CD4-positive, alpha-beta memory T cell (primary cell): ENCODE measurements around the gene DNAJB4. TPM values are rescaled to one million over a fixed set of nuclear protein-coding genes. Genes with fewer than 3 reads are reported as not detected.
"Not testable (repeated sequence)": the region's sequence is repeated elsewhere in the genome, so short reads cannot be mapped to it uniquely, and the experiment has no call there.

Experiments
- CTCF ChIA-PET: fragments of 350-600 bp; sonication (Branson Sonifier 250); formaldehyde crosslinking; loops from one replicate; lab custom pipeline; 2021; ENCODE audit warnings: inconsistent platforms; ENCODE audit not compliant: partially characterized antibody; lab: Charles Lee
- POLR2A ChIA-PET: fragments of 350-600 bp; sonication (Branson Sonifier 250); formaldehyde crosslinking; loops from one replicate; lab custom pipeline; 2021; ENCODE audit not compliant: partially characterized antibody; lab: Charles Lee
- DNase-seq, 5 donors: peaks; one replicate each; pipeline versions ENCODE4 v3.0.0 to v3.0.0-alpha.2; 2020 to 2022; ENCODE audit warnings: mixed read lengths in 1 of 5
- H3K27ac ChIP-seq: one replicate; pipeline ENCODE4 v1.7.0; 2013; ENCODE audit warnings: low read depth, low read length
- H3K27me3 ChIP-seq: 2 replicates; pipeline ENCODE4 v1.7.0; 2013; ENCODE audit warnings: mild to moderate bottlenecking, low read length, moderate library complexity; ENCODE audit not compliant: insufficient read depth
- H3K36me3 ChIP-seq: 2 replicates; pipeline ENCODE4 v1.7.0; 2013; ENCODE audit warnings: mild to moderate bottlenecking, low read length, moderate library complexity; ENCODE audit not compliant: insufficient read depth
- H3K4me1 ChIP-seq: 2 replicates; pipeline ENCODE4 v1.7.0; 2013; ENCODE audit warnings: mild to moderate bottlenecking, low read length, moderate library complexity; ENCODE audit not compliant: insufficient read depth
- H3K4me3 ChIP-seq, 2 donors: one replicate each; pipeline ENCODE4 v1.7.0; 2013; ENCODE audit warnings: low read length in 2 of 2, mild to moderate bottlenecking in 1 of 2
- H3K9me3 ChIP-seq, 2 donors: one replicate each; pipeline ENCODE4 v1.7.0; 2013; ENCODE audit warnings: low read length in 2 of 2, control low read depth in 1 of 2; ENCODE audit not compliant: control insufficient read depth in 1 of 2
- H3K27ac Mint-ChIP-seq, 7 donors: one replicate each; pipeline ENCODE4 v1.8.0; 2020 to 2021; ENCODE audit warnings: mixed read lengths in 7 of 7, mild to moderate bottlenecking in 6 of 7, inconsistent platforms in 3 of 7, moderate library complexity in 3 of 7
- H3K27me3 Mint-ChIP-seq, 2 donors: one replicate each; pipeline ENCODE4 v1.8.0; 2020 to 2021; ENCODE audit warnings: mixed read lengths in 2 of 2
- H3K36me3 Mint-ChIP-seq, 2 donors: one replicate each; pipeline ENCODE4 v1.8.0; 2020 to 2021; ENCODE audit warnings: mixed read lengths in 2 of 2, inconsistent platforms in 1 of 2, mild to moderate bottlenecking in 1 of 2
- H3K4me1 Mint-ChIP-seq, 4 donors: one replicate each; pipeline ENCODE4 v1.8.0; 2020 to 2021; ENCODE audit warnings: mixed read lengths in 4 of 4, mild to moderate bottlenecking in 1 of 4
- H3K4me3 Mint-ChIP-seq, 8 donors: one replicate each; pipeline ENCODE4 v1.8.0; 2020 to 2021; ENCODE audit warnings: mixed read lengths in 8 of 8, mild to moderate bottlenecking in 7 of 8, moderate library complexity in 6 of 8, inconsistent platforms in 3 of 8
- H3K9me3 Mint-ChIP-seq, 8 donors: one replicate each; pipeline ENCODE4 v1.8.0; 2020 to 2021; ENCODE audit warnings: mixed read lengths in 8 of 8, mild to moderate bottlenecking in 5 of 8, inconsistent platforms in 3 of 8, moderate library complexity in 1 of 8
- intact Hi-C: fragments of 100-400 bp; cut with micrococcal nuclease; formaldehyde crosslinking; loops from one replicate; pipeline ENCODE4 v1.15.1; 2023
- polyA plus RNA-seq, 2 donors: library from polyadenylated mRNA; unstranded; fragments of 300-500 nt; fragmentation: Illumina TruSeq; gene quantifications; one replicate each; pipeline ENCODE4 v1.2.3, GENCODE V29; 2021
- total RNA-seq, 2 experiments: library from RNA; stranded (reverse); gene quantifications; one replicate each; pipeline ENCODE4 v1.2.3, GENCODE V29; 2021

Gene DNAJB4
- total and polyA plus RNA-seq, 4 experiments from 2014 or later = 8.7 to 18.3 (median 12.6) TPM

DNA sequence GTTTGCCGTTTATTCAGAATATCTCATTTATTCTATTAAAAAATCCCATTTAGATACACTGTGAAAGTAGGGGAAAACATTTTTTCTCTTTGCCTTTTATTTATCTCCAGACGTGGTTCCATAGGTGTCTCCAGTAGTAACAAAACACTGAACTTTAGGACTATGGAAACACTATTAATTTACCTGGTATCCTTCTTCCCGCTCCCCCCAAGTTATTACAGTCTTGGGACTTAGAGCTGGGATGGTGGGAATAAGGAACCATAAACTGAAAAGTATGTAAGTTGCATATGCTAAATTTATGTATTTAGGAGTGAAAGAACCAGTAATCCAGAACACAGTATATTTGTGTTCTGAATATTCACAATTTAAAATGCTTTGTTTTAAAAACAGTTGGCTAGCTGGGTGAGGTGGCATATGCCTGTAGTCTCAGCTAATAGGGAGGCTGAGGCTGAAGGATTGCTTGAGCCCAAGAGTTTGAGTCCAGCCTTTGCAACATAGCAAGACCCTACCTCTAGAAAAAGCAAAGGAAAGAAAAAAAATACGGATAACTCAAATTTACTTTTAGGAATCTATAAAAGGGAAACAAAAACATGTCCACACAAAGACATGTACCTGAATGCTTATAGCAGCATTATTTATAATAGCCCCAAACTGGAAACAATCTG lies 3.1 kb downstream of the DNAJB4 start:
- Histone ChIP-seq H3K9me3 (no peaks in the 10 kb centered on the region), H3K36me3 (no peaks in the 10 kb centered on the region), H3K4me1 (peaks cover 31% of the 10 kb centered on the region), H3K27ac (no peak overlapping the region), H3K4me3 (no peak overlapping the region), H3K27me3 (no peaks in the 10 kb centered on the region)
- Mint-ChIP-seq H3K27me3 (no peaks in the 10 kb centered on the region), H3K4me3 (peak overlapping the region in 4 of 8 donors; percentile 32 to 39 (median 36)), H3K9me3 (peaks cover 0 to 3% (median 0%) of the 10 kb centered on the region in 8 donors), H3K36me3 (peaks cover under 1 to 8% of the 10 kb centered on the region in 2 donors), H3K4me1 (peaks cover 16 to 47% (median 28%) of the 10 kb centered on the region in 4 donors), H3K27ac (peak overlapping the region in 1 of 7 donors; percentile 6)
- ChIA-PET POLR2A (no interaction called here), CTCF (no interaction called here)
- intact Hi-C loops = no loop called here
- DNase-seq = no peak

DNA sequence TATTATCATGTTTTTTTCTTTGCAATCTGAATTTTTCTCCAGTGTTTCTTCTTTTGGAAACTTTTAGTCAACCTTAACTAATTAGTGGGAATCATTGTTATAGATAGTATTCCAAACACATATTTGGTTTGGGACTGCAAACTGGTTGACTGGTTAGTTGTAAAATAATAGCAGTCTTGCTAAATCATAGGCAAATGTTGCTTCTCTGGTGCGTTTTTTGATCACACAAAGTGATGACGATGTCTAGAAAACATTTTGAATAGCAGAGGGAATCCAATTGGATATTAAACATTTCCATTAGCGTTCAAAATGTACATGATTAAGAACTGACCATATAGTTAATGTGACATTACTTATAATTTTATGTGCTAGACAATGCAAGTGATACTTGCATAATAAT lies 4.5 kb downstream of the DNAJB4 start:
- H3K27ac Mint-ChIP-seq = no peak overlapping the region
- Histone ChIP-seq H3K27ac (no peak overlapping the region), H3K27me3 (no peaks in the 10 kb centered on the region), H3K9me3 (no peaks in the 10 kb centered on the region), H3K4me3 (no peak overlapping the region), H3K36me3 (no peaks in the 10 kb centered on the region), H3K4me1 (peaks cover 17% of the 10 kb centered on the region)
- no peaks in the 10 kb centered on the region for H3K27me3 Mint-ChIP-seq
- intact Hi-C loops = no loop called here
- DNase-seq = no peak
- peaks cover 0 to 3% (median 0%) of the 10 kb centered on the region in 8 donors for H3K9me3 Mint-ChIP-seq
- no peak overlapping the region for H3K4me3 Mint-ChIP-seq
- peaks cover 16 to 33% (median 23%) of the 10 kb centered on the region in 4 donors for H3K4me1 Mint-ChIP-seq
- peaks cover 7 to 15% of the 10 kb centered on the region in 2 donors for H3K36me3 Mint-ChIP-seq
- CTCF ChIA-PET = no interaction called here
- POLR2A ChIA-PET = no interaction called here

DNA sequence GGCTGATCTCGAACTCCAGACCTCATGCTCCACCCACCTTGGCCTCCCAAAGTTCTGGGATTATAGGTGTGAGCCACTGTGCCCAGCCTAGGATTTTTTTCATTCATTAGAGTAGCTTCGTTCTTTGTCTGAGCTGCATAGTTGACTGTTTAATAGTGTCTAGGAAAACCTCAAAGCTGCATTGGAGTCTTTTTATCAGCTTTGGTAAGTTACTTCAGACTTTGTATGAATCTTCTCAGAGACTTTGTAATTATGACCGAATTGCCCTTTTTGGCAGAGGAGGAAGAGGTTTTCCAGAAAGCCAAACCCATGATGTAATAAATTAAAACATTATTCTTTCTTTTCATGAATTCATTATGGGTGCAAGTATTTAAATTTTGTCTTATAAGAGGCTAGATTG lies 5.1 kb downstream of the DNAJB4 start:
- CTCF ChIA-PET = no interaction called here

DNA sequence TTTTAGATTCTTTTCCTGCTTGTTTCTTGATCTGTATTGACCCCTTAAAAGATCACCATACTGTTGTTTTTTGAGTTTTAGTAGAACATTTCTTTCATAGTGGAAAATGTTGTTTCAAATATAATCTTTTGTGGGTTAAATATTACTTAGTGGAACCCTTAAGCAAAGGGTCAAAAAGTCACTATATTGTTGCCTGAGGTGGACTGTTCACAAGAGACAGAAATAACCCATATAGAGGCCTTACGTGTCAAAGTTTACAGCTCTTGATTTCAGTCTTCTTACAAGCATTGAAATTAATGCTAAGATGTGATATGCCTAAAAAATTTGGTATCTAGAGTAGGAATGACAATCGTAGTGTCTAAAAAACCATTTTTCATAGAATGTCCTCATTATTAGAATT lies 6.3 kb downstream of the DNAJB4 start:
- no peaks in the 10 kb centered on the region for H3K9me3 Mint-ChIP-seq
- POLR2A ChIA-PET = no interaction called here
- Histone ChIP-seq H3K27ac (no peak overlapping the region), H3K4me1 (peaks cover 10% of the 10 kb centered on the region), H3K27me3 (no peaks in the 10 kb centered on the region), H3K4me3 (no peak overlapping the region), H3K9me3 (no peaks in the 10 kb centered on the region), H3K36me3 (peaks cover 5% of the 10 kb centered on the region)
- peaks cover 12 to 23% (median 16%) of the 10 kb centered on the region in 4 donors for H3K4me1 Mint-ChIP-seq
- CTCF ChIA-PET = interaction anchor here (1.5 kb wide), 1 partner anchor 8 kb away, joined by 3 read pairs; no protein-coding TSS in a partner anchor
- intact Hi-C loops = no loop called here
- peak overlapping the region in 1 of 7 donors; percentile 6 for H3K27ac Mint-ChIP-seq
- H3K36me3 Mint-ChIP-seq = peaks cover 13 to 16% of the 10 kb centered on the region in 2 donors
- H3K27me3 Mint-ChIP-seq = no peaks in the 10 kb centered on the region
- DNase-seq = no peak
- H3K4me3 Mint-ChIP-seq = no peak overlapping the region

More for the DNA sequence above, 5.1 kb downstream of the DNAJB4 start:
- Histone ChIP-seq H3K36me3 (peaks cover 2% of the 10 kb centered on the region), H3K4me1 (peaks cover 17% of the 10 kb centered on the region), H3K27ac (no peak overlapping the region), H3K9me3 (no peaks in the 10 kb centered on the region), H3K4me3 (no peak overlapping the region), H3K27me3 (no peaks in the 10 kb centered on the region)
- Mint-ChIP-seq H3K36me3 (peaks cover 9 to 11% of the 10 kb centered on the region in 2 donors), H3K4me1 (peaks cover 16 to 28% (median 22%) of the 10 kb centered on the region in 4 donors), H3K9me3 (no peaks in the 10 kb centered on the region), H3K27ac (no peak overlapping the region), H3K4me3 (no peak overlapping the region), H3K27me3 (no peaks in the 10 kb centered on the region)
- POLR2A ChIA-PET = no interaction called here
- DNase-seq = no peak
- intact Hi-C loops = no loop called here

DNA sequence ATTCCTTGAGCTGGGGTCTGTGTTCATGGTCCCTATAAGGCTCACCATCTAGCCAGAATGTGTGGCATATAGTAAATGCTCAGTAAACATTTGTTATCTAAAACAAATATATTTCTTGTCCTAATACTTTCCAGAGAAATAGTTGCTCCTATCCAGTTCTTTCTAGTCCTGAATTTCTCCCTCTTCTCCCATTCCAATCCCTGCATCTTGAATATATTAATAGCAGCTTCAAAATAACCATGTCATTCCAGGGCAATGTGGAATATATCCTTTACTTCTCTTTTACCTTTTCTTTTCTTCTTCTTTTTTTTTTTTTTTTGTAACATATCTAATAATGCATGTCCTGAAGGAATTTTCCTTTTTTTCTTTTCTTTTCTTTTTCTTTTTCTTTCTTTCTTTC lies 10.4 kb downstream of the DNAJB4 start:
- no peak for DNase-seq
- intact Hi-C loops = no loop called here
- ChIA-PET POLR2A (no interaction called here), CTCF (interaction anchor here (0.7 kb wide), 1 partner anchor 13 kb away, joined by 3 read pairs; no protein-coding TSS in a partner anchor)
- Histone ChIP-seq H3K9me3 (no peaks in the 10 kb centered on the region), H3K36me3 (peaks cover 5% of the 10 kb centered on the region), H3K27ac (no peak overlapping the region), H3K27me3 (no peaks in the 10 kb centered on the region), H3K4me3 (no peak overlapping the region), H3K4me1 (no peaks in the 10 kb centered on the region)
- Mint-ChIP-seq H3K27ac (no peak overlapping the region), H3K4me3 (no peak overlapping the region), H3K36me3 (peaks cover 18 to 21% of the 10 kb centered on the region in 2 donors), H3K27me3 (no peaks in the 10 kb centered on the region), H3K4me1 (peaks cover 0 to 5% (median 3%) of the 10 kb centered on the region in 4 donors), H3K9me3 (no peaks in the 10 kb centered on the region)

DNA sequence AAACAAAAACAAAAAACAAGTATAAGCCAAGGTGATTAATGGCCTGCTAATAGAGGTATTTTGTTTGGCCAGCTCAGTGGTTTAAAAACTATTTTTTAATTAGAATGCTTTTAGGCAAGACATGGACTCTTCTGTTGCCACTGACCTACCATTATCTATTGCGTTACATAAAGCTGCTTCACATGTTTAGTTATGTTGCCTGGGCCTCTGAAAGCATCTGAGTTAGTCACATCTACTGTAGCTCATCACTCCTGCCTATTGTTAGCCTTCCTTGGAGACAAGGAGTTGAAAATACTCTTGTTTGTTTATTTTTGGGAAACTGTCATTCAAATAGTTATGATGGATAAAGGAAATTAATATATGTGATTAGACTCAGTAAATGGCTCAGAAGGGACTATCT lies 14.3 kb downstream of the DNAJB4 start:
- Mint-ChIP-seq H3K27me3 (no peaks in the 10 kb centered on the region), H3K27ac (no peak overlapping the region), H3K4me3 (no peak overlapping the region), H3K9me3 (peaks cover 0 to 4% (median 0%) of the 10 kb centered on the region in 8 donors), H3K36me3 (peaks cover 12 to 15% of the 10 kb centered on the region in 2 donors), H3K4me1 (peaks cover 0 to 2% (median 0%) of the 10 kb centered on the region in 4 donors)
- no peak overlapping the region for H3K27ac ChIP-seq
- DNase-seq = no peak
- POLR2A ChIA-PET = no interaction called here
- peaks cover 5% of the 10 kb centered on the region for H3K36me3 ChIP-seq
- no peak overlapping the region for H3K4me3 ChIP-seq
- CTCF ChIA-PET = interaction anchor here (1.1 to 1.6 kb wide), 3 partner anchors 8 to 14 kb away, joined by 3 to 4 read pairs (median 3); partner anchors contain the start of gene DNAJB4
- no peaks in the 10 kb centered on the region for H3K9me3 ChIP-seq
- no peaks in the 10 kb centered on the region for H3K27me3 ChIP-seq
- intact Hi-C loops = no loop called here
- no peaks in the 10 kb centered on the region for H3K4me1 ChIP-seq

DNA sequence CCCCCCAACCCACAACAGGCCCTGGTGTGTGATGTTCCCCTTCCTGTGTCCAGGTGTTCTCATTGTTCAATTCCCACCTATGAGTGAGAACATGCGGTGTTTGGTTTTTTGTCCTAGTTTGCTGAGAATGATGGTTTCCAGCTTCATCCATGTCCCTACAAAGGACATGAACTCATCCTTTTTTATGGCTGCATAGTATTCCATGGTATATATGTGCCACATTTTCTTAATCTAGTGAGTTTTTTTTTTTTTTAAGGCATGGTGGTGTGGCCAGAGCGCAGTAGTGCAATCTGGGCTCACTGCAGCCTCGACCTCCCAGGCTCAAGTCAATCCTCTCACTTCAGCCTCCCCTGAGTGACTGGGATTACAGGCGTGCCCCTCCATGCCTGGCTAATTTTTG lies 16.4 kb downstream of the DNAJB4 start:
- H3K27me3 ChIP-seq, POLR2A ChIA-PET: not testable (repeated sequence)

More for the DNA sequence above, 16.4 kb downstream of the DNAJB4 start:
- CTCF ChIA-PET, H3K27ac ChIP-seq, H3K4me1 Mint-ChIP-seq, H3K36me3 ChIP-seq, H3K4me3 Mint-ChIP-seq, H3K9me3 ChIP-seq, H3K4me3 ChIP-seq, H3K4me1 ChIP-seq, H3K9me3 Mint-ChIP-seq, DNase-seq, intact Hi-C loops, H3K27me3 Mint-ChIP-seq, H3K27ac Mint-ChIP-seq, H3K36me3 Mint-ChIP-seq: not testable (repeated sequence)
